Measurements from ENCODE around the gene FRS2.

DNA sequence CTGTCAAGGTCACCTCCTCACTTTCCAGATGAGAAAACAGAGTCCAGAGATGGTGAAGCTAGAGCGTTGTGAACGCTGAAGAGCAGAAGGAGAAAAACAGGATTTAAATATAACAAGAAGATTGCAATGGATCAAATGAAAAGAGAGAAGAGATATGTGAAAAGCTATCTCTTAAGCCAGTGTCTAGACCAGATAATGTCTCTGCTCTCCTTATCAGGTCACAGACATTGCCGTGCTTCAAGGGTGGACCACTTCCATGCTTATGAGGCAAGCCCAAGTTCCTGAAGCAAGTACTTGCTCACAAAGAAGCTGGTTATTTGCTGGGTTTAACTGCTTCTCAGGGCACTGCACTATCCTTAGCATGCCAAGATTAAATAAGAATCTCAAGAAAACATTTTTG lies 31.6 kb upstream of the FRS2 start:
- TF ChIP-seq CTCF (IDR thresholded peaks at IDR 0.05 in 2 of 3, conservative IDR thresholded peaks at IDR 0.05 in 1 of 3; ENCODE audit: control insufficient read depth in 2 of 3, extremely low read depth in 1 of 3, insufficient read depth in 1 of 3, low read depth in 3 of 3, low read length in 3 of 3): no peak
- no peak for TF ChIP-seq CEBPB (IDR thresholded peaks at IDR 0.05; ENCODE audit: borderline replicate concordance in 1 of 2, low read depth in 2 of 2, low read length in 2 of 2)
- no peak for TF ChIP-seq POLR2A (IDR thresholded peaks at IDR 0.05; ENCODE audit: low read depth, low read length)
- no peak for TF ChIP-seq TCF12 (IDR thresholded peaks at IDR 0.05; ENCODE audit: low read depth, low read length)
- no peak for TF ChIP-seq ZZZ3 (IDR thresholded peaks at IDR 0.05; ENCODE audit: control insufficient read depth, insufficient read length, low read depth)
- TF ChIP-seq, protein P1, sequence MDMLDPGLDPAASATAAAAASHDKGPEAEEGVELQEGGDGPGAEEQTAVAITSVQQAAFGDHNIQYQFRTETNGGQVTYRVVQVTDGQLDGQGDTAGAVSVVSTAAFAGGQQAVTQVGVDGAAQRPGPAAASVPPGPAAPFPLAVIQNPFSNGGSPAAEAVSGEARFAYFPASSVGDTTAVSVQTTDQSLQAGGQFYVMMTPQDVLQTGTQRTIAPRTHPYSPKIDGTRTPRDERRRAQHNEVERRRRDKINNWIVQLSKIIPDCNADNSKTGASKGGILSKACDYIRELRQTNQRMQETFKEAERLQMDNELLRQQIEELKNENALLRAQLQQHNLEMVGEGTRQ (IDR thresholded peaks at IDR 0.05; ENCODE audit: borderline replicate concordance, low read depth, low read length): no peak
- no peak for TF ChIP-seq ZNF592 (IDR thresholded peaks at IDR 0.05)
- TF ChIP-seq EZH2 (IDR thresholded peaks at IDR 0.05; ENCODE audit: borderline replicate concordance, control insufficient read depth, low read depth, low read length): no peak
- no peak for TF ChIP-seq CHD4 (IDR thresholded peaks at IDR 0.05)

All from GM12878 (cell line).